Measurements from ENCODE around the gene RPS18. TPM values are rescaled to one million over a fixed set of nuclear protein-coding genes. Genes with fewer than 3 reads are reported as not detected.

RPS18 gene
- total and polyA plus RNA-seq, 2 of the 13 experiments (the other 11 are each of a cell fraction or from before 2014, with no cell fraction given): 3,896 to 5,806 TPM

DNA sequence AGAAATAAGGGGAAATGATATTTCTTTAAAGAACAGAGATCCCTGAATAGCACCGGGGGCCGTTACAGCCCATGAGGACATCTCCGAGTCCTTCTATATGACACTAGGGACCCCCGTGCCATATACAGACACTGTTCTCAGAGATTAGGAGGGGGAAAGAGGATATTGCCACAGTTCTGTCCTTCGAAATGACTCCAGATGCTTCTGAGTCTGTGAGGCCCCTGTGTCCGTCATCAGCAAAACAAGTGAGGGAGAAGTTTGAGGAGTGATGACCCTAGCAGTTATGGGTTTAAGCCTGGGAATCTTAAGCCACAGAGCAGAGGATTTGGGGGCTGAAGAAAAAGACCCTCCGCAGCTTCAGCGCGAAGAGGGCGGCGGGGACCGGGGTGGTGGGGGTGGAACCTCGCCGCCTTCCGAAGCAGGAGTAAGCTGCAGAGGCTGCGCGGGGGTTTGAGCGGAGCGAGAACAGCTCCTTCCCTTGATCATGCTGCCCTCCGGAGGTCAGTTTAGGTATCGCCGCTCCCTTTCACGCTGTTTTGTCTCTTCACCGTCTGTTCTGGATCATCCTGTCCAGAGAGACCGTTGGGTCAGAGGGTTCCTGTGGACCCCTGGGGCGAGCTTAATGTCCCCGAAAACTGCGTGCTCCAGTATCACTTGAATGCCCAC lies 23.8 kb upstream of the RPS18 start (continued):
- TF ChIP-seq, protein P1, sequence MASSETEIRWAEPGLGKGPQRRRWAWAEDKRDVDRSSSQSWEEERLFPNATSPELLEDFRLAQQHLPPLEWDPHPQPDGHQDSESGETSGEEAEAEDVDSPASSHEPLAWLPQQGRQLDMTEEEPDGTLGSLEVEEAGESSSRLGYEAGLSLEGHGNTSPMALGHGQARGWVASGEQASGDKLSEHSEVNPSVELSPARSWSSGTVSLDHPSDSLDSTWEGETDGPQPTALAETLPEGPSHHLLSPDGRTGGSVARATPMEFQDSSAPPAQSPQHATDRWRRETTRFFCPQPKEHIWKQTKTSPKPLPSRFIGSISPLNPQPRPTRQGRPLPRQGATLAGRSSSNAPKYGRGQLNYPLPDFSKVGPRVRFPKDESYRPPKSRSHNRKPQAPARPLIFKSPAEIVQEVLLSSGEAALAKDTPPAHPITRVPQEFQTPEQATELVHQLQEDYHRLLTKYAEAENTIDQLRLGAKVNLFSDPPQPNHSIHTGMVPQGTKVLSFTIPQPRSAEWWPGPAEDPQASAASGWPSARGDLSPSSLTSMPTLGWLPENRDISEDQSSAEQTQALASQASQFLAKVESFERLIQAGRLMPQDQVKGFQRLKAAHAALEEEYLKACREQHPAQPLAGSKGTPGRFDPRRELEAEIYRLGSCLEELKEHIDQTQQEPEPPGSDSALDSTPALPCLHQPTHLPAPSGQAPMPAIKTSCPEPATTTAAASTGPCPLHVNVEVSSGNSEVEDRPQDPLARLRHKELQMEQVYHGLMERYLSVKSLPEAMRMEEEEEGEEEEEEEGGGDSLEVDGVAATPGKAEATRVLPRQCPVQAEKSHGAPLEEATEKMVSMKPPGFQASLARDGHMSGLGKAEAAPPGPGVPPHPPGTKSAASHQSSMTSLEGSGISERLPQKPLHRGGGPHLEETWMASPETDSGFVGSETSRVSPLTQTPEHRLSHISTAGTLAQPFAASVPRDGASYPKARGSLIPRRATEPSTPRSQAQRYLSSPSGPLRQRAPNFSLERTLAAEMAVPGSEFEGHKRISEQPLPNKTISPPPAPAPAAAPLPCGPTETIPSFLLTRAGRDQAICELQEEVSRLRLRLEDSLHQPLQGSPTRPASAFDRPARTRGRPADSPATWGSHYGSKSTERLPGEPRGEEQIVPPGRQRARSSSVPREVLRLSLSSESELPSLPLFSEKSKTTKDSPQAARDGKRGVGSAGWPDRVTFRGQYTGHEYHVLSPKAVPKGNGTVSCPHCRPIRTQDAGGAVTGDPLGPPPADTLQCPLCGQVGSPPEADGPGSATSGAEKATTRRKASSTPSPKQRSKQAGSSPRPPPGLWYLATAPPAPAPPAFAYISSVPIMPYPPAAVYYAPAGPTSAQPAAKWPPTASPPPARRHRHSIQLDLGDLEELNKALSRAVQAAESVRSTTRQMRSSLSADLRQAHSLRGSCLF (CRISPR knock-in tag; IDR thresholded peaks at IDR 0.05; ENCODE audit: borderline replicate concordance): no peak
- TF ChIP-seq, protein P2, sequence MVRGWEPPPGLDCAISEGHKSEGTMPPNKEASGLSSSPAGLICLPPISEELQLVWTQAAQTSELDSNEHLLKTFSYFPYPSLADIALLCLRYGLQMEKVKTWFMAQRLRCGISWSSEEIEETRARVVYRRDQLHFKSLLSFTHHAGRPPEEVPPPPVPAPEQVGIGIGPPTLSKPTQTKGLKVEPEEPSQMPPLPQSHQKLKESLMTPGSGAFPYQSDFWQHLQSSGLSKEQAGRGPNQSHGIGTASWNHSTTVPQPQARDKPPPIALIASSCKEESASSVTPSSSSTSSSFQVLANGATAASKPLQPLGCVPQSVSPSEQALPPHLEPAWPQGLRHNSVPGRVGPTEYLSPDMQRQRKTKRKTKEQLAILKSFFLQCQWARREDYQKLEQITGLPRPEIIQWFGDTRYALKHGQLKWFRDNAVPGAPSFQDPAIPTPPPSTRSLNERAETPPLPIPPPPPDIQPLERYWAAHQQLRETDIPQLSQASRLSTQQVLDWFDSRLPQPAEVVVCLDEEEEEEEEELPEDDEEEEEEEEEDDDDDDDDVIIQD (CRISPR knock-in tag; IDR thresholded peaks at IDR 0.05; ENCODE audit: low read depth): no peak
- no peak for TF ChIP-seq AGO2 (optimal IDR thresholded peaks at IDR 0.05; ENCODE audit: low read depth, low read length)
- TF ChIP-seq, protein P3, sequence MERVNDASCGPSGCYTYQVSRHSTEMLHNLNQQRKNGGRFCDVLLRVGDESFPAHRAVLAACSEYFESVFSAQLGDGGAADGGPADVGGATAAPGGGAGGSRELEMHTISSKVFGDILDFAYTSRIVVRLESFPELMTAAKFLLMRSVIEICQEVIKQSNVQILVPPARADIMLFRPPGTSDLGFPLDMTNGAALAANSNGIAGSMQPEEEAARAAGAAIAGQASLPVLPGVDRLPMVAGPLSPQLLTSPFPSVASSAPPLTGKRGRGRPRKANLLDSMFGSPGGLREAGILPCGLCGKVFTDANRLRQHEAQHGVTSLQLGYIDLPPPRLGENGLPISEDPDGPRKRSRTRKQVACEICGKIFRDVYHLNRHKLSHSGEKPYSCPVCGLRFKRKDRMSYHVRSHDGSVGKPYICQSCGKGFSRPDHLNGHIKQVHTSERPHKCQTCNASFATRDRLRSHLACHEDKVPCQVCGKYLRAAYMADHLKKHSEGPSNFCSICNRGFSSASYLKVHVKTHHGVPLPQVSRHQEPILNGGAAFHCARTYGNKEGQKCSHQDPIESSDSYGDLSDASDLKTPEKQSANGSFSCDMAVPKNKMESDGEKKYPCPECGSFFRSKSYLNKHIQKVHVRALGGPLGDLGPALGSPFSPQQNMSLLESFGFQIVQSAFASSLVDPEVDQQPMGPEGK (CRISPR knock-in tag; IDR thresholded peaks at IDR 0.05): peak; percentile 71
- TF ChIP-seq SIN3B (IDR thresholded peaks at IDR 0.05; ENCODE audit: low read length): peak; percentile 15; the same call in 1 of the 2 replicates
- TF ChIP-seq ZBTB7B (CRISPR knock-in tag; IDR thresholded peaks at IDR 0.05): peak; percentile 53; the same call in 1 of the 2 replicates
- no peak for TF ChIP-seq TBX3 (IDR thresholded peaks at IDR 0.05; ENCODE audit: borderline replicate concordance)
- TF ChIP-seq NBN (conservative IDR thresholded peaks at IDR 0.05): no peak
- TF ChIP-seq NR3C1 (CRISPR knock-in tag; IDR thresholded peaks at IDR 0.05): no peak
- TF ChIP-seq, protein P4, sequence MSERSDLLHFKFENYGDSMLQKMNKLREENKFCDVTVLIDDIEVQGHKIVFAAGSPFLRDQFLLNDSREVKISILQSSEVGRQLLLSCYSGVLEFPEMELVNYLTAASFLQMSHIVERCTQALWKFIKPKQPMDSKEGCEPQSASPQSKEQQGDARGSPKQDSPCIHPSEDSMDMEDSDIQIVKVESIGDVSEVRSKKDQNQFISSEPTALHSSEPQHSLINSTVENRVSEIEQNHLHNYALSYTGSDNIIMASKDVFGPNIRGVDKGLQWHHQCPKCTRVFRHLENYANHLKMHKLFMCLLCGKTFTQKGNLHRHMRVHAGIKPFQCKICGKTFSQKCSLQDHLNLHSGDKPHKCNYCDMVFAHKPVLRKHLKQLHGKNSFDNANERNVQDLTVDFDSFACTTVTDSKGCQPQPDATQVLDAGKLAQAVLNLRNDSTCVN (CRISPR knock-in tag; IDR thresholded peaks at IDR 0.05; ENCODE audit: borderline replicate concordance): peak; percentile 92
- TF ChIP-seq, protein P5, sequence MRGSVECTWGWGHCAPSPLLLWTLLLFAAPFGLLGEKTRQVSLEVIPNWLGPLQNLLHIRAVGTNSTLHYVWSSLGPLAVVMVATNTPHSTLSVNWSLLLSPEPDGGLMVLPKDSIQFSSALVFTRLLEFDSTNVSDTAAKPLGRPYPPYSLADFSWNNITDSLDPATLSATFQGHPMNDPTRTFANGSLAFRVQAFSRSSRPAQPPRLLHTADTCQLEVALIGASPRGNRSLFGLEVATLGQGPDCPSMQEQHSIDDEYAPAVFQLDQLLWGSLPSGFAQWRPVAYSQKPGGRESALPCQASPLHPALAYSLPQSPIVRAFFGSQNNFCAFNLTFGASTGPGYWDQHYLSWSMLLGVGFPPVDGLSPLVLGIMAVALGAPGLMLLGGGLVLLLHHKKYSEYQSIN (CRISPR knock-in tag; IDR thresholded peaks at IDR 0.05; ENCODE audit: borderline replicate concordance): no peak
- TF ChIP-seq MAFF (IDR thresholded peaks at IDR 0.05; ENCODE audit: low read depth, low read length): no peak
- TF ChIP-seq KMT2A (CRISPR knock-in tag; IDR thresholded peaks at IDR 0.05): peak; percentile 51; the same call in 1 of the 2 replicates
- no peak for TF ChIP-seq SMAD1 (CRISPR knock-in tag; IDR thresholded peaks at IDR 0.05; ENCODE audit: borderline replicate concordance, low read depth)
- no peak for TF ChIP-seq KDM6A (CRISPR knock-in tag; IDR thresholded peaks at IDR 0.05; ENCODE audit: low read depth)
- no peak for TF ChIP-seq MTA3 (CRISPR knock-in tag; IDR thresholded peaks at IDR 0.05)

Data from HepG2 (cell line).